OCI-LY7 (cell line): ENCODE results near the gene TCAP.

Source experiments
- CTCF ChIP-seq: fragments of 200-600 bp; sonication (generic); conservative IDR thresholded peaks from 2 replicates; pipeline ENCODE4 v1.5.1; 2014; ENCODE audit warnings: mild to moderate bottlenecking, antibody characterized with exemption, low read length, moderate library complexity, mixed read lengths
- EZH2phosphoT487 ChIP-seq: fragments of 200-600 bp; sonication (generic); IDR thresholded peaks from 2 replicates; pipeline ENCODE4 v1.6.1; 2018; ENCODE audit warnings: low read depth, borderline replicate concordance, mild to moderate bottlenecking, mixed run types, antibody characterized with exemption, low read length, moderate library complexity, mixed read lengths

- TF ChIP-seq CTCF (peak; percentile 100), EZH2phosphoT487 (no peak)
Observed at GRCh38 chr17:39621523-39622379, 43.4 kb upstream of the TCAP start.
